Right ventricle myocardium inferior (tissue), 1 donor: ENCODE measurements around the gene EXPH5. TPM values are rescaled to one million over a fixed set of nuclear protein-coding genes. Genes with fewer than 3 reads are reported as not detected.

Source experiments
- ATAC-seq: fragments of 200-7000 bp; cut with Tn5 transposase; one replicate; pipeline ENCODE4 v1.9.1; 2020; ENCODE audit warnings: mild to moderate bottlenecking, moderate library complexity
- DNase-seq: peaks from one replicate; pipeline ENCODE4 v3.0.0; 2021; ENCODE audit errors: missing footprints
- intact Hi-C: fragments of 100-400 bp; cut with DNase I; formaldehyde crosslinking; loops from one replicate; pipeline ENCODE4 v1.11.0; 2022
- total RNA-seq: library from RNA; stranded (reverse); fragmentation: NEBNext Ultra II Directional; extraction: Animal tissue kit (Norgen Biotek cat#: 25700); gene quantifications from one replicate; pipeline ENCODE4 v1.2.1, GENCODE V29; 2021
- donor health status: DM: no; HTN: yes; CAD: no; lungs with severe emphysema.

The EXPH5 gene
- total RNA-seq, 1 donor from 2014 or later = 2.2 TPM

DNA sequence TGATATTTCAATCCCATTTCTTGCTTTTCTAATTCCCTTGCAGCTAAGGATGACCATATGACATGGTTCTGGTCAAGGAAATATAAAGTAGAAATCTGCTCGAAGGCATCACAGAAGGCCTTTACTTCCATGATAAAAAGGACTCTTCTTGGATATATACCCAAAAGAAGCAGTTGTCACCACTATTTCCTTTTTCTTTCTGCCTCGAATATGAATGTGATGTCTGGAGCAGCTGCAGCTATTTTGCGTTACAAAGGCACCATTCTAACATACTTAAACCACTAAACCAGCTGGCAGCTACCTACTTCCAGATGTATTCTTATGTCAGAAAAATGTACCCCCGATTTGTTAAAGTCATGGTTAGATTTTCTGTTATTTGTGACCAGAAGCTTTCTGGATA lies 18.9 kb downstream of the EXPH5 start:
- no peak for ATAC-seq
- no peak for DNase-seq
- intact Hi-C loops = no loop called here

DNA sequence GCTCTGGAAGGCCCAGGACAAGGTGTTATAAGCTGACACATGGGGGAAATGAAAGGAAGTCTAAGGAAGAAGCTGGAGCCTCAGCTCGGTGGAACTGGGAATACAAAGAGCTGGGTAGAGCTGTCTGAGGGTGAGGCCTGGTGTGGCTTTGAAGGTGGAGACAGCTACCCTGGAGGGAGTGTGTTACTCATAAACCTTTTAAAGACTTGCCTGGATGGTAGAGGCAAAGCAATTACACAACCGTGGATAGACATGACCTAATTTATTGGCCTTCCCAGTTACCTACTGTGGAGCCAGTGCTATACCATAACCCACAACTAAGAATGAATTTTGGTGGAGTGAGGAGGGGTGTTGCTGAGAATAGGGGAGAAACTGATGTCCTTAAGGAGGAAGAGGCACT lies 22.6 kb downstream of the EXPH5 start:
- DNase-seq (no peak), ATAC-seq (no peak)
- intact Hi-C loops = no loop called here

DNA sequence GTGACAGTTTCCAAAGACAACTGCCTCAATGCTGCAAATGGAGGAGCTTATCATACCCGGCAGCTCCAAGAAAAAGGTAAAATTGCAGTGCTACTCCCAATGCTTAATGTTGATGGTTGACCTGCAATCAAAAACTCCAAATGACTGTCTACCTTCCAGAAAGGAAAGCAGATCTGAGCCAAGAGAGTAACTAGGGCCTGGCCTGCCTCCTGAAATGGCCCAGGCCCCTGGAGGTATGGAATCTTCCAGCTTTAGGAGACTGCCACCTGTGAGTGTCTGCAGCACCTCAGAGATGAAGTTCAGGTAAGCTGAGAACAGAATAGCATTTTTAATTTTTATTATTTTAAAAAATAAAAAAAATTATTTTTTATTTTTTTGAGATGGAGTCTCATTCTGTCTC lies 23.7 kb downstream of the EXPH5 start:
- DNase-seq = no peak
- intact Hi-C loops = no loop called here
- ATAC-seq = no peak

GRCh38 chr11:108568195-108568858 lies 25.2 kb downstream of the EXPH5 start:
- peak; percentile 69 for ATAC-seq
- intact Hi-C loops = no loop called here
- no peak for DNase-seq

- ATAC-seq = no peak
- intact Hi-C loops = no loop called here
Observed at GRCh38 chr11:108565653-108566052, 27.9 kb downstream of the EXPH5 start.

DNA sequence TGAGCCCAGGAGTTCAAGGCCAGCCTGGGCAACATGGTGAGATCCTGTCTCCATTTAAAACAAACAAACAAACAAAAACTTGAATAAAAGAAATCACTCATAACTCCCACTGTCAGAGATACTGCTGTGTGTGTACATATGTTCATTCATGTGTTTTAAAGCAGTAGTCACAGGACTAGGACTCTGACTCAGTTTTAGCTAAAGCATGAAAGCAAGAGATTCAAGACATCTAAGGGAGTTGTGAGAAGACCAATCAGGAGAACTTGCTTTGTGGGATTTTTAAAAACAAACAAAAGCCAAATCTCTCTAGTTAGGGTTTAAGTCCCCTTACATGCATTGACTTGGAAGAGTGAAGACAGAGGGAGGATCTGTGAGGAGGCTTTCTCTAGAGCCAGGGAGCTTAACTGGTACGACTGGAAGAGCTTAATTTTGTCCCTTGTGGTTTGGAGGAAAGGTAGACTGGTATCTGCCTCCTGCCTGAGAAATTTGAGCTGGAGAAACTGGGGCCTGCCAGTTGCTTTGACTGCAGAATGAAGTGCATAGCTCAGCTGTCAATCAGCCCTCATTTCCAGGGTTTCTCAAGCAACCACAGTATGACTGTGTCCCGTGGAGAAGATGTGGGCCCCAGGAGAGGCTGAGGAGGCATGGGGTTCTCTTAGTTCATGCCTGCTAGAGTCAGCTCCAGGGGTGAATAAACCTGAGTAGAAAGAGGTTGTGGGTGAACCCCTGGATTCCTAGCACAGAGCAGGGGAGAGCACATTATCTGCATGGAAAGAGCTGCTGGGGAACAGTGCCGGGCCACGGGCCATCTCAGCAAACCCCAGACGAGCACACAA lies 30.6 kb downstream of the EXPH5 start:
- ATAC-seq = no peak
- no peak for DNase-seq
- intact Hi-C loops = no loop called here

More at GRCh38 chr11:108565653-108566052, 27.9 kb downstream of the EXPH5 start:
- DNase-seq = no peak

- intact Hi-C loops = no loop called here
- DNase-seq (no peak), ATAC-seq (no peak)
Observed at GRCh38 chr11:108561535-108561991, 32.0 kb downstream of the EXPH5 start.

DNA sequence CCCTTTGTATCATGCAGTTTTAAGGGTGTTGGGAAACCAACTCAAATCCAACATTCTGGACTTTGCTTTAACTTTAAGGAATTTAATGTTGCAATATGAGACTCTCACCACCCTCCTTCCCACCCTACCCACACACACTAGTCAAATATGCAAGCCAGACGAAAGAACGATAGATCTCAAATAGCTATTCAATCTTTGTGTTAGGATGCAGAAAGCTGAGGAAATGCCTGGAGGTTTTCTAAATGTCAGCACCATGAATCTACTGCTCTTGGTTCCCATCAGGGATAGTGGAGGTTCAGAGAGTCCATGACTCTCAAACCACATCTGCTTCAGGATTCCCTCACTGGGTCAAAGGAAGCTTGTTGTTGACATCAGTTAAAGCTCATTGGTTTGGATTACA lies 33.7 kb downstream of the EXPH5 start:
- ATAC-seq (no peak), DNase-seq (no peak)
- intact Hi-C loops = no loop called here

DNA sequence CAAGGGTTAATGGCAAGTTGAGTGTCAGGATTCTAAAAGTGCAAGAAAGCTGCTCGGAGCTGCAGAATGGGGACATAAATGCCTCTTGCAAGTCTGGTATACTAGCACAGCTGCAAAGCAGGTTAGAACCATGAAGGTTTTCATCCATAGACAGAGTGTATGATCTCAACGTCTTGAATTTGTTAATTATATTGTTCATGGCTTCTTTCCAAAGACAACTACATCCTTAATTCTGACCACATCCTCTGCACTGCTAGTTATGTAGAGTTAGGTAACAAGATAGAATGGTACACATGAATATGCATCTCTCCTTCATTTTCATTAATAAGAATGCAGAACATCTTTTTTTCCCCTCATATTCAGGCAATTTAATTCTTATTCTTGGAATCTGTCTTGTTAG lies 34.2 kb downstream of the EXPH5 start:
- intact Hi-C loops = no loop called here
- no peak for ATAC-seq
- no peak for DNase-seq

- DNase-seq (no peak), ATAC-seq (no peak)
- intact Hi-C loops = no loop called here
Observed at GRCh38 chr11:108558222-108558621, 35.3 kb downstream of the EXPH5 start.

DNA sequence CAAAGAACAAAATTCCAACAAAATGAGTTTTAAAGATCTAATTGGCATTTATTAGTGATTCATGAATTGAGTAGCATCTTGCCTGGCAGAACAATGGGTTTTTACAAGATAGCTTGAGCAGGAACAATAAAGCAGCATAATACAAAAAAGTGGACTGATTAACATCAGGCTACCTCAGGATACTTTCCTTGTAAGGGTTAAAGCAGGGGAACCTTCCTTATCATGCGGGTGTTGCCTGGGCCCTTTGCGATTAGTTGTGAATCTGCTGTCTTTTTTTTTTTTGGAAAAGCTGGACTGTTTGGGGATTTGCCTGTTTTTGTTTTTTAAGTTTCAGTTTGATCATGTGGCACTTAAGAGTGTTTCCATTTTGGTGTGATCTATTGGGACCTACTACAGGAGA lies 37.5 kb downstream of the EXPH5 start:
- intact Hi-C loops = no loop called here
- DNase-seq (no peak), ATAC-seq (no peak)

GRCh38 chr11:108551651-108552462 lies 41.7 kb downstream of the EXPH5 start:
- DNase-seq (no peak), ATAC-seq (no peak)
- intact Hi-C loops = no loop called here

DNA sequence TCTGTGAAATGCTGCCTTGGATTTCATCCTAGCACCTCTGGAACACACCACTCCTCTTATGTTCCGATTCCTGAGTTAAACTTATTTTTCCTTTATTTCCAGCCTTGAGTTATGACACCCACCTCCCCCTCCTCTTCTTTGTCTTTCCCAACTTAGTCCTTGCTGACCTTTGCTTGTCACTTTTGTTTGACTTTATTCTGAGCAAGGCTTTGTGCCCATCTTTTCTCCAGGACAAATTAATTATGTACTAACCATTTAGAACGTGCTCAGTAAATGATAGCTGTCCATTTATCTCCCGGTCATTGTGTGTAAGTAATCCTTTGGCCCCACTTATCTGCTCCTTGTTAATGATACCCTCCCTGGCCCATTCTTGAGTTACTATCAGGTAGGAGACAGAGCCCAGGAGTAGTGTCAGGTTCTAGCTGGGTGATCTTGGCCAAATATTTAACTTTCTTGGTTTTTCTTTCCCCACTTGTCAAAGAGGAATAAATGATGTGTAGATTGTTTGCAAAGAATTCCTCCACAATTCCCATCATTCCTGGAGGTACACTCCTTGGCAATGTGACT lies 44.2 kb downstream of the EXPH5 start:
- intact Hi-C loops = no loop called here
- no peak for ATAC-seq
- DNase-seq = no peak

GRCh38 chr11:108545909-108546501 lies 47.6 kb downstream of the EXPH5 start:
- DNase-seq (no peak), ATAC-seq (no peak)
- intact Hi-C loops = no loop called here

GRCh38 chr11:108543316-108543964 lies 50.1 kb downstream of the EXPH5 start:
- ATAC-seq (no peak), DNase-seq (no peak)
- intact Hi-C loops = no loop called here

DNA sequence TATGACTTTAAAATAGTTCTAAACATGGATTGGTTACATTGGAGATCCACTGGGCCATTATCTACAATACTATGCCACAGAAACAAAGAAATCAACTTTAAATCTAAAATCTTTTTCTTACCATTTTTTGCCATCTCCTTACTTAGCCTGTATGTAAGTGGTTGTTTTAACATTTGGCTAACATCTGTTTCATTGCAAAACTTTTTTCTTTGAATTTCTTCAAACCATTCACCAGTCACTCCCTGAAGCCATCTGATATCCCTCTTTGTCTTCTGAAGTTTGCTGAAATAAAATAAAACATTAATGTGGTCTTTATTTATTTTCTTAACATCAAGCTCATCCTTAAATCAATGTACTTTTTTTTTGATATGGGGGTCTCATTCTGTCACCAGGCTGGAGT lies 52.0 kb downstream of the EXPH5 start:
- no peak for DNase-seq
- intact Hi-C loops = no loop called here
- ATAC-seq = no peak

DNA sequence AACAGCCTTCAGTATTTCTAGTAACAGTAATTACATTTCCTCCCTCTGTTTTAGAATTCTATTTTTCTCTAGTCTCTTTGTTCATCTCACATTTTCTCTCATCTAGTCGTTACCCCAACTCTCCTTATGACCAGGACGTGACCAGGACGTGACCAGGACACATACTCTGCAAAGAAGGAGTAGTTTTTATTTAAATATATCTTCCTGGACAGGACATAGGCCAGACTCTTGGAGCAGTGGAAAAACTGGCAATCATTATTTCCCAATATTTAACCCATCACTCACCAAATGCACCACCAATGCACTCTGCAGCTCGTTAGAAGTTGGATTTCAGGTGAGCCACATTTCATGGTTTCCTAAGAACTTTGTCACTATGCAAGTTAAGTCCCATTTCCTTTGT lies 55.1 kb downstream of the EXPH5 start:
- intact Hi-C loops = no loop called here
- ATAC-seq (no peak), DNase-seq (no peak)

DNA sequence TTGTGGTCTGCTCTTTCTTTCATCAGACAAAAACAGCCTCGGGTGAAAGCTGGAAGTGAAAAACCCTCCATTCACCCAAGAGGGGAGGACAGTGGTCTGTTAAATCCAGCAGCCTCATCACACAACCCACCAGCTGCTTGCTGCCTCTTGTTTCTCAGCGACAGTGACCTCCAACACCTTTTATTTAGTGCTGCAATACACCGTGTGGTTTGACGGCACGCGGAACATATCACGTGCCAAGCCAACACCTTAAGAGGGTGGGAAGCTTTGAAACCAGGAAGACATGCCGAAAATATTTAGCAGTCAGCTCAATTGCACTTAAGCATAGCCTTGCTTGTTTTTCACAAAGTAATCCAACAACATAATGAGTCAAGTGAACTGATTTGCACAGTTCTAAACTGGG lies 55.5 kb downstream of the EXPH5 start:
- DNase-seq = no peak
- intact Hi-C loops = no loop called here
- no peak for ATAC-seq
